IPS DF 6.9 (cell line): ENCODE data around the gene PHLDB3.
A peak's percentile ranks its signal among the peaks of the same experiment; 100 is the strongest.

Experiments
- DNase-seq: peaks from one replicate; pipeline ENCODE4 v3.0.0-alpha.2; 2013; ENCODE audit warnings: low read depth, low spot score
- H3K27ac ChIP-seq: one replicate; pipeline ENCODE4 v1.5.1; 2013; ENCODE audit warnings: low read length, control low read depth
- H3K27me3 ChIP-seq: 2 replicates; pipeline ENCODE4 v1.6.1; 2013; ENCODE audit warnings: mild to moderate bottlenecking, low read length; ENCODE audit not compliant: control insufficient read depth, insufficient read depth
- H3K36me3 ChIP-seq: 2 replicates; pipeline ENCODE4 v1.6.1; 2013; ENCODE audit warnings: low read length; ENCODE audit not compliant: control insufficient read depth, insufficient read depth
- H3K4me1 ChIP-seq: 2 replicates; pipeline ENCODE4 v1.6.1; 2013; ENCODE audit warnings: low read length; ENCODE audit not compliant: control insufficient read depth, insufficient read depth
- H3K4me3 ChIP-seq: 2 replicates; pipeline ENCODE4 v1.5.1; 2013; ENCODE audit warnings: mild to moderate bottlenecking, low read length
- H3K9me3 ChIP-seq: 2 replicates; pipeline ENCODE4 v1.6.1; 2013; ENCODE audit warnings: low read length, inconsistent platforms; ENCODE audit not compliant: control insufficient read depth, insufficient read depth
- WGBS: extraction: QIAGEN DNeasy Blood & Tissue Kit; methylation state at CpG from one replicate; pipeline ENCODE4 v1.1.7; 2013; ENCODE audit warnings: mixed read lengths, missing lambda C conversion rate; ENCODE audit not compliant: insufficient read length, insufficient coverage; 5-methylcytosine and 5-hydroxymethylcytosine counted together

The PHLDB3 gene

GRCh38 chr19:43481701-43482100, 22.8 kb downstream of the PHLDB3 start:
- Histone ChIP-seq H3K27ac (no peak overlapping the region), H3K27me3 (no peaks in the 10 kb centered on the region), H3K9me3 (no peaks in the 10 kb centered on the region), H3K36me3 (no peaks in the 10 kb centered on the region), H3K4me3 (no peak overlapping the region), H3K4me1 (no peaks in the 10 kb centered on the region)
- WGBS, result no CpG with 5 or more reads among the region's 6 CpGs
- no peak for DNase-seq

- DNase-seq, result no peak
- Histone ChIP-seq H3K4me1 (no peaks in the 10 kb centered on the region), H3K36me3 (no peaks in the 10 kb centered on the region), H3K4me3 (no peak overlapping the region), H3K27me3 (no peaks in the 10 kb centered on the region), H3K9me3 (no peaks in the 10 kb centered on the region), H3K27ac (no peak overlapping the region)
- no CpG with 5 or more reads among the region's 3 CpGs for WGBS
Observed at GRCh38 chr19:43480574-43480973, 24.0 kb downstream of the PHLDB3 start.

GRCh38 chr19:43479961-43480561, 24.5 kb downstream of the PHLDB3 start:
- no CpG with 5 or more reads among the region's 4 CpGs for WGBS
- Histone ChIP-seq H3K36me3 (no peaks in the 10 kb centered on the region), H3K27ac (no peak overlapping the region), H3K4me3 (no peak overlapping the region), H3K9me3 (no peaks in the 10 kb centered on the region), H3K27me3 (no peaks in the 10 kb centered on the region), H3K4me1 (no peaks in the 10 kb centered on the region)
- no peak for DNase-seq

GRCh38 chr19:43479226-43479625, 25.3 kb downstream of the PHLDB3 start:
- H3K4me1 ChIP-seq, result no peaks in the 10 kb centered on the region
- no peak overlapping the region for H3K4me3 ChIP-seq
- no peak for DNase-seq
- no peaks in the 10 kb centered on the region for H3K36me3 ChIP-seq
- H3K27ac ChIP-seq, result no peak overlapping the region
- no peaks in the 10 kb centered on the region for H3K9me3 ChIP-seq
- WGBS, result no CpG with 5 or more reads among the region's 15 CpGs
- H3K27me3 ChIP-seq, result no peaks in the 10 kb centered on the region

GRCh38 chr19:43478323-43478722, 26.2 kb downstream of the PHLDB3 start:
- Histone ChIP-seq H3K4me3 (no peak overlapping the region), H3K9me3 (no peaks in the 10 kb centered on the region), H3K4me1 (no peaks in the 10 kb centered on the region), H3K36me3 (no peaks in the 10 kb centered on the region), H3K27me3 (no peaks in the 10 kb centered on the region), H3K27ac (no peak overlapping the region)
- no peak for DNase-seq
- WGBS, result no CpG with 5 or more reads among the region's 3 CpGs

- H3K4me3 ChIP-seq, result no peak overlapping the region
- H3K4me1 ChIP-seq, result no peaks in the 10 kb centered on the region
- no peaks in the 10 kb centered on the region for H3K36me3 ChIP-seq
- no peak for DNase-seq
- no peaks in the 10 kb centered on the region for H3K9me3 ChIP-seq
- H3K27ac ChIP-seq, result no peak overlapping the region
- no peaks in the 10 kb centered on the region for H3K27me3 ChIP-seq
Observed at GRCh38 chr19:43476606-43477005, 27.9 kb downstream of the PHLDB3 start.

- peak overlapping the region; percentile 26; the same call in 1 of the 2 replicates for H3K4me3 ChIP-seq
- H3K4me1 ChIP-seq, result no peaks in the 10 kb centered on the region
- H3K27me3 ChIP-seq, result no peaks in the 10 kb centered on the region
- peak; percentile 85 for DNase-seq
- WGBS, result no CpG with 5 or more reads among the region's 46 CpGs
- H3K36me3 ChIP-seq, result no peaks in the 10 kb centered on the region
- H3K27ac ChIP-seq, result no peak overlapping the region
- H3K9me3 ChIP-seq, result no peaks in the 10 kb centered on the region
Observed at GRCh38 chr19:43474986-43475705, 29.4 kb downstream of the PHLDB3 start.

GRCh38 chr19:43474487-43474886, 30.1 kb downstream of the PHLDB3 start:
- no peak overlapping the region for H3K27ac ChIP-seq
- no peaks in the 10 kb centered on the region for H3K4me1 ChIP-seq
- no peaks in the 10 kb centered on the region for H3K36me3 ChIP-seq
- no CpG with 5 or more reads among the region's 4 CpGs for WGBS
- no peak overlapping the region for H3K4me3 ChIP-seq
- no peaks in the 10 kb centered on the region for H3K27me3 ChIP-seq
- H3K9me3 ChIP-seq, result no peaks in the 10 kb centered on the region
- no peak for DNase-seq

- H3K27me3 ChIP-seq, result no peaks in the 10 kb centered on the region
- H3K4me1 ChIP-seq, result no peaks in the 10 kb centered on the region
- H3K27ac ChIP-seq, result no peak overlapping the region
- WGBS, result no CpG with 5 or more reads among the region's 5 CpGs
- DNase-seq, result no peak
- no peaks in the 10 kb centered on the region for H3K36me3 ChIP-seq
- no peaks in the 10 kb centered on the region for H3K9me3 ChIP-seq
- no peak overlapping the region for H3K4me3 ChIP-seq
Observed at GRCh38 chr19:43471091-43471490, 33.5 kb downstream of the PHLDB3 start.

- no peak for DNase-seq
- no peak overlapping the region for H3K27ac ChIP-seq
- no peak overlapping the region for H3K4me3 ChIP-seq
- no peaks in the 10 kb centered on the region for H3K4me1 ChIP-seq
- no peaks in the 10 kb centered on the region; the same call in 1 of the 2 replicates for H3K27me3 ChIP-seq
- H3K9me3 ChIP-seq, result no peaks in the 10 kb centered on the region
- no peaks in the 10 kb centered on the region for H3K36me3 ChIP-seq
- no CpG with 5 or more reads among the region's 10 CpGs for WGBS
Observed at GRCh38 chr19:43470288-43470687, 34.3 kb downstream of the PHLDB3 start.

GRCh38 chr19:43469160-43469480, 35.4 kb downstream of the PHLDB3 start:
- Histone ChIP-seq H3K27ac (no peak overlapping the region), H3K36me3 (no peaks in the 10 kb centered on the region)
- no CpG with 5 or more reads among the region's 1 CpG for WGBS

More at GRCh38 chr19:43469160-43469480, 35.4 kb downstream of the PHLDB3 start:
- no peak for DNase-seq
- Histone ChIP-seq H3K4me3 (no peak overlapping the region), H3K27me3 (no peaks in the 10 kb centered on the region; the same call in 1 of the 2 replicates), H3K4me1 (0 out of 2 replicates have a peak, but pooled peaks cover 2% of the 10 kb centered on the region), H3K9me3 (no peaks in the 10 kb centered on the region)
